Naive B cell (primary cell): ENCODE data around the gene DAGLA. TPM values are rescaled to one million over a fixed set of nuclear protein-coding genes. Genes with fewer than 3 reads are reported as not detected.
A peak's percentile ranks its signal among the peaks of the same experiment; 100 is the strongest.

ENCODE experiments used
- ATAC-seq, 2 donors: fragments of 150-1000 bp; cut with Tn5 transposase; 2 replicates each; pipeline ENCODE4 v1.10.0; 2021; ENCODE audit warnings: low read depth in 2 of 2, mild to moderate bottlenecking in 2 of 2, moderate library complexity in 2 of 2
- DNase-seq: peaks from one replicate; pipeline ENCODE4 v3.0.0; 2022
- H3K27ac Mint-ChIP-seq, 6 donors: one replicate each; pipeline ENCODE4 v1.8.0; 2020 to 2022; ENCODE audit warnings: mild to moderate bottlenecking in 6 of 6, mixed read lengths in 6 of 6, moderate library complexity in 5 of 6, inconsistent platforms in 2 of 6
- H3K27me3 Mint-ChIP-seq, 3 donors: one replicate each; pipeline ENCODE4 v1.8.0; 2021 to 2022; ENCODE audit warnings: mixed read lengths in 3 of 3, mild to moderate bottlenecking in 1 of 3
- H3K36me3 Mint-ChIP-seq, 2 donors: one replicate each; pipeline ENCODE4 v1.8.0; 2020 to 2022; ENCODE audit warnings: mixed read lengths in 2 of 2, inconsistent platforms in 1 of 2, mild to moderate bottlenecking in 1 of 2
- H3K4me1 Mint-ChIP-seq, 3 donors: one replicate each; pipeline ENCODE4 v1.8.0; 2020 to 2022; ENCODE audit warnings: mixed read lengths in 3 of 3, inconsistent platforms in 1 of 3, mild to moderate bottlenecking in 1 of 3, moderate library complexity in 1 of 3
- H3K4me3 Mint-ChIP-seq, 8 donors: one replicate each; pipeline ENCODE4 v1.8.0; 2020 to 2022; ENCODE audit warnings: mild to moderate bottlenecking in 8 of 8, mixed read lengths in 8 of 8, moderate library complexity in 8 of 8, inconsistent platforms in 2 of 8
- H3K9me3 Mint-ChIP-seq, 7 donors: one replicate each; pipeline ENCODE4 v1.8.0; 2020 to 2022; ENCODE audit warnings: mixed read lengths in 7 of 7, mild to moderate bottlenecking in 5 of 7, inconsistent platforms in 2 of 7, moderate library complexity in 1 of 7
- polyA plus RNA-seq, 6 donors: library from polyadenylated mRNA; unstranded; fragments of 300-500 nt; fragmentation: Illumina TruSeq; gene quantifications; one replicate each; pipeline ENCODE4 v1.2.3, GENCODE V29; 2021; ENCODE audit warnings: low read depth in 6 of 6

Gene DAGLA
- polyA plus RNA-seq, 6 donors from 2014 or later: not detected

GRCh38 chr11:61719978-61720377, 39.8 kb downstream of the DAGLA start:
- Mint-ChIP-seq H3K27me3 (peaks cover 0 to 16% (median 11%) of the 10 kb centered on the region in 3 donors), H3K4me1 (no peaks in the 10 kb centered on the region), H3K4me3 (no peak overlapping the region), H3K27ac (no peak overlapping the region), H3K9me3 (no peaks in the 10 kb centered on the region), H3K36me3 (no peaks in the 10 kb centered on the region)
- DNase-seq: no peak
- ATAC-seq: no peak

DNA sequence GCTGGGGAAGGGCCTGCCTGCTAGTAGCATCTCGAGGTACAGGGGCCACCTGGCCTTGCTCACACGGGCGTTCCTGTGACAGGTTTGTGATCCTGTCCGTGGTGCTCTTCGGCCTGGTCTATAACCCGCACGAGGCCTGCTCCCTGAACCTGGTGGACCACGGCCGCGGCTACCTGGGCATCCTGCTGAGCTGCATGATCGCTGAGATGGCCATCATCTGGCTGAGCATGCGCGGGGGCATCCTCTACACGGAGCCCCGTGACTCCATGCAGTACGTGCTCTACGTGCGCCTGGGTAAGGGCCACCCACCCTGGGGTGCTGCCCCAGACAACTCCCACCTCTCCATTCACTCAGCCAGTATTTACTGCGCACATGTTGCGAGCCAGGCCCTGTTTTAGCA, 40.4 kb downstream of the DAGLA start:
- Mint-ChIP-seq H3K9me3 (no peaks in the 10 kb centered on the region), H3K27ac (no peak overlapping the region), H3K4me3 (peak overlapping the region in 1 of 8 donors; percentile 9), H3K4me1 (no peaks in the 10 kb centered on the region), H3K36me3 (no peaks in the 10 kb centered on the region), H3K27me3 (peaks cover 0 to 15% (median 11%) of the 10 kb centered on the region in 3 donors)
- no peak for ATAC-seq
- DNase-seq: no peak

DNA sequence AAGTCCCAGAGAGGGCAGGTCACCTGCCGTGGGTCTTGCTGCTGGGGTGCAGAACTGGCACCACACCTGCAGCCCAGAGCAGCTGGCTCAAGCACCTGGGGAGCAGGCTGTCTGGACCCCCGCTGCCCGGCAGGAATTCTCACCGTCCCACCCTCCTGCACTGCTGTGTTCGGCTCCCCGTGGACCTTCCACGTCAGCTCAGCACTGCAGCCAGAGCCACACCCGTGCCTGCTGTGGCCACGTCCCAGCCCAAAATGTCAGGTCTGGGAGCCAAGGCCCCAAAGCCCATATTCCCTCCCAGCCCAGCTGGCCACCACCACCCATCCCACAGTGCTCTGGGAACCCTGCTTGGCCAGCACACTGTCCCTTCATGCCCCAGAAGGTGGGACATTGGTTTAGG, 44.2 kb downstream of the DAGLA start:
- no peak for DNase-seq
- Mint-ChIP-seq H3K4me1 (peaks cover 0 to 4% (median 0%) of the 10 kb centered on the region in 3 donors), H3K4me3 (no peak overlapping the region), H3K36me3 (no peaks in the 10 kb centered on the region), H3K9me3 (no peaks in the 10 kb centered on the region), H3K27ac (no peak overlapping the region), H3K27me3 (no peaks in the 10 kb centered on the region)
- no peak for ATAC-seq

DNA sequence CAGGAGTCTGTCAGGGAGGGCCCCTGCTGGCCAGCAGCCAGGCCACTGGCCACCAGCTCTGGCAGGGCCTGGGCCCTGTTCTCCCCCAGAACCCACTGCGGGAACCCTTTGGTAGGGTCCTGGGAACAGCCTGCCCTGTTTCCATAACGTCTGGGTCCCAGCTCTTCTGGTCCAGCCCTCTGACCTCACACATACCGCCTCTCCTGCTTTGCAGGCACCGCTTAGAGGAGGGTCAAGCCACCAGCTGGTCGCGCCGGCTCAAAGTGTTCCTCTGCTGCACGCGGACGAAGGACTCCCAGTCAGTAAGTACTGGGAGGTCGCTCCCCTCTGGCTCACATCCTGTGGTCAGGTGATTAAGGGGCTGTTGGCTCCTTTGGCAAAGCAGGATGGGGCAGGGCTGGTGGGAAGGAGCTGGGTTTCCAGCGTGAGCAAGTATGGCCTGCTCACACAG, 45.6 kb downstream of the DAGLA start:
- Mint-ChIP-seq H3K4me1 (peaks cover 0 to 4% (median 0%) of the 10 kb centered on the region in 3 donors), H3K36me3 (no peaks in the 10 kb centered on the region), H3K27ac (peak overlapping the region in 1 of 6 donors; percentile 36), H3K4me3 (no peak overlapping the region), H3K27me3 (no peaks in the 10 kb centered on the region), H3K9me3 (no peaks in the 10 kb centered on the region)
- DNase-seq (no peak), ATAC-seq (no peak)

- ATAC-seq: no peak
- no peak overlapping the region for H3K4me3 Mint-ChIP-seq
- H3K36me3 Mint-ChIP-seq: no peaks in the 10 kb centered on the region
- H3K27ac Mint-ChIP-seq: no peak overlapping the region
- H3K4me1 Mint-ChIP-seq: peaks cover 0 to 4% (median 0%) of the 10 kb centered on the region in 3 donors
- DNase-seq: no peak
- no peaks in the 10 kb centered on the region for H3K27me3 Mint-ChIP-seq
- no peaks in the 10 kb centered on the region for H3K9me3 Mint-ChIP-seq
These were observed 46.6 kb downstream of the DAGLA start for GRCh38 chr11:61726775-61727174.

- peak overlapping the region in 1 of 8 donors; percentile 22 for H3K4me3 Mint-ChIP-seq
- ATAC-seq (no peak), DNase-seq (no peak)
- no peak overlapping the region for H3K27ac Mint-ChIP-seq
- H3K27me3 Mint-ChIP-seq: no peaks in the 10 kb centered on the region
- H3K9me3 Mint-ChIP-seq: no peaks in the 10 kb centered on the region
- H3K4me1 Mint-ChIP-seq: peaks cover 0 to 4% (median 0%) of the 10 kb centered on the region in 3 donors
- H3K36me3 Mint-ChIP-seq: no peaks in the 10 kb centered on the region
These were observed 47.2 kb downstream of the DAGLA start for GRCh38 chr11:61727401-61727811.

- Mint-ChIP-seq H3K27me3 (peaks cover 0 to 1% (median 0%) of the 10 kb centered on the region in 3 donors), H3K4me1 (peaks cover 1 to 6% (median 3%) of the 10 kb centered on the region in 3 donors), H3K4me3 (no peak overlapping the region), H3K9me3 (no peaks in the 10 kb centered on the region), H3K27ac (no peak overlapping the region), H3K36me3 (no peaks in the 10 kb centered on the region)
- ATAC-seq: no peak
- no peak for DNase-seq
These were observed 48.1 kb downstream of the DAGLA start for GRCh38 chr11:61728066-61728939.

- H3K36me3 Mint-ChIP-seq: no peaks in the 10 kb centered on the region
- DNase-seq: no peak
- H3K27me3 Mint-ChIP-seq: peaks cover 0 to 6% (median 0%) of the 10 kb centered on the region in 3 donors
- no peak overlapping the region for H3K4me3 Mint-ChIP-seq
- H3K27ac Mint-ChIP-seq: no peak overlapping the region
- peaks cover 0 to 2% (median 0%) of the 10 kb centered on the region in 7 donors for H3K9me3 Mint-ChIP-seq
- H3K4me1 Mint-ChIP-seq: peaks cover 4 to 9% (median 7%) of the 10 kb centered on the region in 3 donors
- no peak for ATAC-seq
These were observed 48.7 kb downstream of the DAGLA start for GRCh38 chr11:61728940-61729219.

DNA sequence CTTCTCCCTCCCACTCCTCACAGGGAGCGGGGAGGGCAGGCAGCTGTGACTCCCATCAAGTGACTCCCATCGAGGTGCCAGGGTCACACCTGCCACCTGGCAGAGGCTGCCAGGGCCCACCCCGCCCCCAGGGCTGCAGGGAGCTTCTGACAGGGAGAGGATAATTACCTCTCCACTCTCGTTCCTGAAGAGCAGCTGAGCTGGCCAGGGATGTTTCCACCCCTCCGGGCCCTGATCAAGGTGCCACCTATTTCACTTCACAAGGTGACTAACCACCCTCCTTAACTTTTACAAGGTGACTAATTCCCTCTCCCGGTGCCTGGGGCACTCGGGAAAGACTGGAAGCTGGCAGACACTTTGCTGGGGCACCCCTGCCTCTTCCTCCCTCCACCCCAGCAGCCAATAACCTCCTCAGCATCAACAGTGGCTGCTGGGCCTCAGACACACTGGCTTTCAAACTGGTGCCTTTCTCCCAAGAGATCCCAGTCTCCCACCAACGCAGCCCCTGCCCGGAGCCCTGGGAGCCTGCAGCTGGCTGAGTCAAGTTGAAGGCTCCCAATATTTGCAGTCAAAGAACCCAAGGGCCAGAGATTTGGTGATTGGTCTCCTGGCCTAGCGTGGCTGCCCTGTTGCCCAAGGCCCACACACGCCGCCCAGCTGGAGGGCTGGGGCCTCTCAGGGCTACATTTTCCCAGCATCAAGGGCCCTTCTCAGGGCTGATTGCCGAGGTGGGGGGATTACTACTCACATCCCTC, 50.2 kb downstream of the DAGLA start:
- no peak overlapping the region for H3K4me3 Mint-ChIP-seq
- no peaks in the 10 kb centered on the region for H3K36me3 Mint-ChIP-seq
- H3K27me3 Mint-ChIP-seq: peaks cover 0 to 6% (median 0%) of the 10 kb centered on the region in 3 donors
- ATAC-seq (no peak), DNase-seq (no peak)
- H3K4me1 Mint-ChIP-seq: peaks cover 4 to 9% (median 7%) of the 10 kb centered on the region in 3 donors
- H3K9me3 Mint-ChIP-seq: peaks cover 0 to 2% (median 0%) of the 10 kb centered on the region in 7 donors
- H3K27ac Mint-ChIP-seq: no peak overlapping the region

DNA sequence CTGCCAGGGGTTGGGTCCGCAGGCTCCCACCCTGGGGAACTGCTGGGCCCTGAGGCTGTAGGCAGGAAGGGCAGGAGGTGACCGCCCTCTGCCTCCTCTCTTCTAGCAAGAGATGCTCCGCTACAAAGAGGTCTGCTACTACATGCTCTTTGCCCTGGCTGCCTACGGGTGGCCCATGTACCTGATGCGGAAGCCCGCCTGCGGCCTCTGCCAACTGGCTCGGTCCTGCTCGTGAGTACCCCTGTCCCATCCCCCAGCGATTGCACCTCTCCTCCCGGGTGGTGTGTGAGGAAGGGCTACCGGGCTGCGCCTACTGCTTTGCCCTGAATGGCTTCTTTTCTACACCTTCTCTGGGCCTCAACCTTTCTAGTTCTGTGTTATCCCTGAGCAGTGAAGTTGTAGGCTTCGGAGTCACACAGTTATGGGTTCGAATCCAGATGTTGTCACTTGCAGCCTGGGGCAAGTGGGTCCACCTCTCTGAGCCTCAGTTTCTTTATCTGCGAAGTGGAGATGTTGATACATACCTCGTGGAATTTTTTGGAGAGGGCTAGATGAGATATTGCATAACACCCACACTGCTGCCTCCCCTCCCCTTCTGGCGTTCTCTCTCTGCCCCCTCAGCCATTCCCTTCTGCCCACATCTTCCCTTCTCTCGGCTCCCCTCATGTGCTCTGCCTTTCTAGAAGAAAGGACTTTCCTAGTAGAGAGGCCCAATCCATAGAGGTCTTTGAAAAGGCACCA, 51.2 kb downstream of the DAGLA start:
- Mint-ChIP-seq H3K27ac (no peak overlapping the region), H3K36me3 (no peaks in the 10 kb centered on the region), H3K4me1 (peaks cover 4 to 9% (median 7%) of the 10 kb centered on the region in 3 donors), H3K9me3 (peaks cover 0 to 2% (median 0%) of the 10 kb centered on the region in 7 donors), H3K27me3 (peaks cover 0 to 6% (median 0%) of the 10 kb centered on the region in 3 donors), H3K4me3 (no peak overlapping the region)
- ATAC-seq (no peak), DNase-seq (no peak)

- peaks cover 0 to 2% (median 0%) of the 10 kb centered on the region in 7 donors for H3K9me3 Mint-ChIP-seq
- H3K27me3 Mint-ChIP-seq: peaks cover 0 to 6% (median 0%) of the 10 kb centered on the region in 3 donors
- ATAC-seq (no peak), DNase-seq (no peak)
- no peak overlapping the region for H3K4me3 Mint-ChIP-seq
- no peaks in the 10 kb centered on the region for H3K36me3 Mint-ChIP-seq
- H3K4me1 Mint-ChIP-seq: peaks cover 4 to 9% (median 7%) of the 10 kb centered on the region in 3 donors
- H3K27ac Mint-ChIP-seq: peak overlapping the region in 1 of 6 donors; percentile 56
These were observed 51.9 kb downstream of the DAGLA start for GRCh38 chr11:61731952-61732675.

DNA sequence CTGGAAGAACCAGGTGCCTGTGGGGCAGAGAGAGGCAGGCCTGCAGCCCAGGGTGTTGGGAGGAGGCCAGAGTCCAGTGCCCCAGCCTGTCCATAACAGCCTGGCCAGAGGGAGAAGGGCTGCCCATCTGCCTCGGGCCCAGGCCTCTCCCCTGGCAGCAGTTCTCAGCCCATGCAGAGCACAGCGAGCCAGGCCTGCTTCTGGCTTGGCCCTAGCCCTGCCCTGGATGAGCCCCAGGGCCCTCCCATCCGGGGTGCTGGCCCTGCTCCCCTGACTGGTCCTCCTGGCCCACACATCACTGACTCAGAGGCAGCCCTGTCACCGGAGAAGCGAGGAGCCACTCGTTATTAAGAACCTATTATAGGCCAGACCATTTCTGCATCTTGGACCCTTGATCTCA, 52.5 kb downstream of the DAGLA start:
- H3K27ac Mint-ChIP-seq: no peak overlapping the region
- DNase-seq: no peak
- ATAC-seq: no peak
- peaks cover 4 to 9% (median 7%) of the 10 kb centered on the region in 3 donors for H3K4me1 Mint-ChIP-seq
- peaks cover 0 to 2% (median 0%) of the 10 kb centered on the region in 7 donors for H3K9me3 Mint-ChIP-seq
- H3K36me3 Mint-ChIP-seq: no peaks in the 10 kb centered on the region
- H3K27me3 Mint-ChIP-seq: peaks cover 0 to 6% (median 0%) of the 10 kb centered on the region in 3 donors
- H3K4me3 Mint-ChIP-seq: no peak overlapping the region
